H4 (cell line): Measurements from ENCODE around the gene STAM. TPM values are rescaled to one million over a fixed set of nuclear protein-coding genes. Genes with fewer than 3 reads are reported as not detected.

Experiments
- DNase-seq: peaks from one replicate; pipeline ENCODE4 v3.0.0-alpha.2; 2015; ENCODE audit warnings: low spot score
- total RNA-seq: library from RNA; depleted of rRNA; stranded (reverse); fragments of >200 nt; shearing (Covaris generic); gene quantifications from 2 replicates; pipeline ENCODE4 v1.2.3, GENCODE V29; 2014

Gene STAM
- total RNA-seq, 1 experiment from 2014 or later: 15.3 TPM

GRCh38 chr10:17647326-17647725 is 3.4 kb downstream of the STAM start:
- no peak for DNase-seq

- DNase-seq: no peak
These were observed 4.5 kb downstream of the STAM start for GRCh38 chr10:17648243-17649035.

- DNase-seq: no peak
These were observed 5.1 kb downstream of the STAM start for GRCh38 chr10:17649052-17649451.

DNA sequence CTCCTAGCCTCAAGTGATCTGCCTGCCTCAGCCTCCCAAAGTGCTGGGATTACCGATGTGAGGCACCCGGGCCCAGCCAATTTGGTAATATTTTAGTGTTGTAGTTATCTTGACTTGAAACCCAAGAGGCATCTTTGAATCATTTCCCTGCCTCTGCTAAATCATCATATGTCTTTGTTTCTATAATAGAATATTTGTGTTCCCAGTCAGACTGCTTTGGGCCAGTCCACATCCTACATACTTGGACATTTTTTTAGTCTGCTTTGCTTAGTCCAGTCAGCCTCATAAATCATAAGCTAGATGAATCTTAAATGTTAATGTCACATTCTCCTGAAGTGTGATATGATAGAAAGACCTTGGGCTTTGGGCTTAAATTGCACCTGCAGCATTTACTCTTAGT is 5.9 kb downstream of the STAM start:
- no peak for DNase-seq

- DNase-seq: no peak
These were observed 6.5 kb downstream of the STAM start for GRCh38 chr10:17650416-17650815.

DNA sequence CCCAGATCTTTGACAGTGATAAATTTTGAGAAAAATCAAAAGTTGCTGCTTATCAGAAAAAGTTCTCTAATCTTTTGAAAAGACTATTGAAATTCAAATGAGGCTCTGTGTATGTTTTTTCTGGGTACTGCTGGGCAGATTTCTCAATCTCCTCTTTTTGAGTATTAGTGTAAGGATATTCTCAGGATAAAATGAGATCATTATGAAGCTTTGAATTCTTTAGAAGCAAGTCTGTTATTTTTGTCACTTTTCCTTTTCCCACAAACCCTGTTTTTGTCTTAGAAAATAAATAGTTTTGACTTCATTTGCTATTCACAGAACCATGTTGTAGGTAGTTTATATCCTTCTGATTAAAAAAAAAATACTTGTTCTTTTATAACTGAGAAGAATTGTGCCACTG is 7.9 kb downstream of the STAM start:
- DNase-seq: no peak

DNA sequence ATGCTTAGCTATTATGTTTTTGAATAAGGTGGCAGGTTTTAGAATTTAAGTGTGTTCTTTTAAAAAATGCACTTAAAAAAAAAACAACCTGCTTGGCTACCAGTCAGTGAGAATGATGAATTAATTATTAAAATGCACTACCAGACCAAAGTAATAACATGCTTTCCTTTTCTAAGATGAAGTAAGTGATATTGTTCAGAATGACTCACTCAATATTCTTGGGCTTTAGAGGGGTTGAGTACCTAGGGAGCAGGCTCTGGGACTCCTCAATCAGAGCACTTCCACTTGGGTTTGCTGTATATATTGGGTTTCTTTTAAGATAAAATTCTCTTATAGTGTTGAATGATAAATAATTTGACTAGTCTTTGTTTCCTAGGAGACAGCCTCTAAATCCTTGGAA is 8.6 kb downstream of the STAM start:
- no peak for DNase-seq

GRCh38 chr10:17655009-17655408 is 11.1 kb downstream of the STAM start:
- DNase-seq: no peak

GRCh38 chr10:17655567-17656146 is 11.7 kb downstream of the STAM start:
- no peak for DNase-seq

DNA sequence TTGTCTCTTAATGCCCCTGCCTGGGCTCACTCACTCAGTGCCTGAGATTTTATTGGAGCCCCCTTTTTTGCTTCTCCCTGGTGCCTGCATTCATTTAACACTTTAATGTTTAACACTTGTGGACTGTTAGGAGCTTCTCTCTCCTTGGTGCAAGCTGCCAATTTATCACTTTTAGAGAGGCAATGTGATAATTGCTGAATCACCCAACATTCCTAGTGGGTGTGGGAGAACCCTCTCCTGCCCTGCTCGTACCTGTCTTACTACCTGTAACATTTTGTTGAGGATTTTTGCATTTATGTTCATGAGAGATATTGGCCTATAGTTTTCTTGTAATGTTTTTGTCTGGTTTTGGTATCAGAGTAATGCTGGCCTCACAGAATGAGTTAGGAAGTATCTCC is 13.2 kb downstream of the STAM start:
- no peak for DNase-seq

DNA sequence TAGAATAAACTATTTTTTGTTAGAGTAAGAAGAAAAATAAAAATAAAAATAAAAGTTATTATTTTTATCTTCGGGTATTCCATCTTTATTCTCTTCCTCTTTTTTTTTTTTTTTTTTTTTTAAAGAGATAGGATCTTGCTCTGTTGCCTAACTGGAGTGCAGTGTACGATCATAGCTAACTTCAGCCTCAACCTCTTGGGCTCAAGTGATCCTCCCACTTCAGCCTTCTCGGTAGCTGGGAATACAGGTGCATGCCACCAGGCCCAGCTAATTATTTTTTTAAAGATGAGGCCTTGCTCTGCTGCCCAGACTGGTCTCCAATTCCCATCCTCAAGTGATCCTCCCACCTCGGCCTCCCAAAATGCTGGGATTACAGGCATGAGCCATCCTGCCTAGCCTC is 15.4 kb downstream of the STAM start:
- DNase-seq: no peak

GRCh38 chr10:17660921-17661320 is 17.0 kb downstream of the STAM start:
- DNase-seq: no peak

- no peak for DNase-seq
These were observed 17.6 kb downstream of the STAM start for GRCh38 chr10:17661510-17661909.

GRCh38 chr10:17662193-17663138 is 18.5 kb downstream of the STAM start:
- DNase-seq: no peak

GRCh38 chr10:17663450-17663849 is 19.5 kb downstream of the STAM start:
- DNase-seq: no peak

DNA sequence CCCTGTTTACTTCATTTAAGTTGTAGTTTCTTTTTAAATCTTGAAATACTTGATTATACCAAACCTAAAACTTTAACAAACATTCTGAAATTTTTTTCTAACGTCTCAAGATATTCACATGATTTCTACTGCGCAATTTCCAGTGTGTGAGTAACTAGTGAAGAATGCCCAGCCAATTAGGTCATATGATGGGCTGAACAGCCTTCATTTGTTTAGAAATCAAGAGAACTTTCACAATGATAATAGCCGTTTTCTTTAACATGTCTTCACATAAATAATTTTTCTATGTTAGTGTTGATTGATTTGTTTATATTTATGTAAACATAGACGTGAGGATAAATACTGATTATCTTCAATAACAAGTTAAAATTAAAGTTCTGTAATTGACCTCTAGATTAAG is 21.8 kb downstream of the STAM start:
- peak; percentile 76 for DNase-seq

- DNase-seq: no peak
These were observed 24.7 kb downstream of the STAM start for GRCh38 chr10:17668435-17669184.

DNA sequence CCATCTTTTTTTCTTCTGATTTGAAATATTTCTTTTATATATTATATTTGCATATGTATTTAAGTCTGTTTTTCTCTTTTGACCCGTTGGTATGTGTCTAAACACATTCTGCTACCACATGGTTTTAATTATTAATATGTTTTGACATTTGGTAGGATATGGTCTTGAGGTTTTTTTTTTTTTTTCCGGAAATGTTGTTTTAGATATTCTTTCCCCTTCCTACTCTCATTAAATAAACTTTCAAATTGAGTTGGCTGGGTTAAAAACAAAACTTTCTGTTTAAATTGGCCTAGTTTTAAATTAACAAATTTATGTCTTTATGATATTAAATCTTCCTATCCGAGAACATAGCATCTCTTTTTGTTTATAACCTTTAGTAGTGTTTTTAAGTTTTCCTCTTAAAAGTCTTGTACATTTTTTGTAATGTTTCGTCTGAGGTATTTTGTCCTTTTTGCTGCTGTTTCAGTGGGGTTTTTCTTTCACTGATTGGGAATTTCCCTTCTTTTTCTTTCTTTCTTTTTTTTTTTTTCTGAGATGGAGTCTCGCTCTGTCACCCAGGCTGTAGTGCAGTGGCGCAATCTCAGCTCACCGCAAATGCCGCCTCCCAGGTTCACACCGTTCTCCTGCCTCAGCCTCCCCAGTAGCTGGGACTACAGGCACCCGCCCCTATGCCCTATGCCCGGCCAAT is 25.4 kb downstream of the STAM start:
- DNase-seq: no peak

GRCh38 chr10:17671307-17671706 is 27.4 kb downstream of the STAM start:
- no peak for DNase-seq

DNA sequence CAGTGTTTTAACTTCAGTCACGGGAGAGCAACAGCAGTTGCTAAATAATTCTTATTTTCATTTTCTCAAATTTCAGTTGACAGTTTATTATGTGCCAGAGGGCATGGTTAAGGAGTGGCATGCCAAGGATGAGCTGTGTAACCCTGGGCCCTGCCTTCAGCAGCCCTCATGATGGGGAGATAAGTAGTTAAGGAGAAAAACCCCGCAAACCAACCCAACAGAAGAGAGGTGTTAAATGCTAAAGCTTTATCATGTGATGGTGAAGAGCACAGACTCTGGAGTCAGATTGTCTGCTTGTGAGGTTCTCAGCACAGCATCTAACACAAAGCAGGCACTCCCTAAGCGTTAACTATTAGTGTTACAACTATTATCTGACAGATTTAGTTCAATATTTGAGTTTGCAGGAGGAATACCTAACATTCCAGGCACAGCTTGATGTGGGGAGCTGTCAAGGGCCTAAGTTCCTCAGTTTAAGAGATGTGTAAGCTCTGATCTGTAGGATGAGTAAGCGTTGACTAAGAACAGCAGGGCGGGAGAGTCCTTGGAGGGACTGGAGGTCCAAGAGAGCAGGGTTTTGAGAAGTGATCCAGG is 29.6 kb downstream of the STAM start:
- peak; percentile 21 for DNase-seq

- no peak for DNase-seq
These were observed 30.6 kb downstream of the STAM start for GRCh38 chr10:17674566-17674965.
